ENCODE data around the gene AK9.

- TF ChIP-seq POLR2A (IDR thresholded peaks at IDR 0.05) (no peak), CTCF (IDR thresholded peaks at IDR 0.05) (no peak)
These were observed 244.5 kb downstream of the AK9 start for GRCh38 chr6:109446541-109446940.

Data from lower leg skin (tissue), 3 donors.